HCT116 (cell line): ENCODE results near the gene KCNMB2.

ENCODE experiments used
- CTCF ChIP-seq, 3 experiments: fragments of 200-600 bp in 1 of 3; sonication (generic) in 1 of 3; IDR thresholded peaks in 2 of 3; conservative IDR thresholded peaks in 1 of 3; 2 replicates each; pipeline ENCODE4 v1.5.1; 2012 to 2017; ENCODE audit warnings: low read depth in 2 of 3, low read length in 2 of 3, antibody characterized with exemption in 1 of 3, borderline replicate concordance in 1 of 3, control low read depth in 1 of 3, mild to moderate bottlenecking in 1 of 3, mixed read lengths in 1 of 3, mixed run types in 1 of 3, moderate library complexity in 1 of 3; ENCODE audit not compliant: insufficient read depth in 1 of 3
- MAX ChIP-seq: IDR thresholded peaks from 2 replicates; pipeline ENCODE4 v1.6.1; 2012
- POLR2A ChIP-seq: IDR thresholded peaks from 2 replicates; pipeline ENCODE4 v1.7.0; 2011; ENCODE audit warnings: borderline replicate concordance; ENCODE audit not compliant: insufficient read depth, insufficient read length; ENCODE audit errors: extremely low read depth
- POLR2AphosphoS5 ChIP-seq: IDR thresholded peaks from 2 replicates; pipeline ENCODE4 v1.6.1; 2011; ENCODE audit warnings: mild to moderate bottlenecking, low read depth, low read length, moderate library complexity
- YY1 ChIP-seq: IDR thresholded peaks from 2 replicates; pipeline ENCODE4 v1.6.1; 2011; ENCODE audit warnings: low read length, low read depth, moderate library complexity, mild to moderate bottlenecking; ENCODE audit not compliant: insufficient replicate concordance; ENCODE audit errors: extremely low read depth

GRCh38 chr3:178593786-178594185, 57.5 kb downstream of the KCNMB2 start:
- TF ChIP-seq POLR2A (no peak), CTCF (IDR thresholded peaks at IDR 0.05 in 2 of 3, conservative IDR thresholded peaks at IDR 0.05 in 1 of 3; ENCODE audit: borderline replicate concordance in 1 of 3, insufficient read depth in 1 of 3, low read depth in 2 of 3, low read length in 2 of 3) (no peak), POLR2AphosphoS5 (no peak), MAX (no peak), YY1 (no peak)
